H9 (cell line): ENCODE results near the gene INO80B. TPM values are rescaled to one million over a fixed set of nuclear protein-coding genes. Genes with fewer than 3 reads are reported as not detected.

Source experiments
- DNase-seq: peaks from one replicate; pipeline ENCODE4 v3.0.0-alpha.2; 2017
- H2AFZ ChIP-seq: one replicate; pipeline ENCODE4 v1.6.1; 2013; ENCODE audit warnings: mild to moderate bottlenecking, low read length, control low read depth, moderate library complexity
- H2AK5ac ChIP-seq: 2 replicates; pipeline ENCODE4 v1.6.1; 2013; ENCODE audit warnings: low read length, control low read depth, mixed read lengths; ENCODE audit not compliant: insufficient read length
- H2BK120ac ChIP-seq: one replicate; pipeline ENCODE4 v1.6.1; 2013; ENCODE audit warnings: low read depth, mild to moderate bottlenecking, low read length, control low read depth, inconsistent platforms; ENCODE audit not compliant: poor library complexity, severe bottlenecking
- H2BK12ac ChIP-seq: 2 replicates; pipeline ENCODE4 v1.6.1; 2013; ENCODE audit warnings: low read length, control low read depth, mixed read lengths, low read depth; ENCODE audit not compliant: insufficient read length
- H2BK15ac ChIP-seq: 2 replicates; pipeline ENCODE4 v1.6.1; 2013; ENCODE audit warnings: low read depth, low read length, control low read depth
- H2BK20ac ChIP-seq: one replicate; pipeline ENCODE4 v1.6.1; 2013; ENCODE audit warnings: low read depth, mild to moderate bottlenecking, low read length, control low read depth, inconsistent platforms; ENCODE audit not compliant: poor library complexity, severe bottlenecking
- H2BK5ac ChIP-seq: 2 replicates; pipeline ENCODE4 v1.6.1; 2013; ENCODE audit warnings: low read length, control low read depth, mixed read lengths; ENCODE audit not compliant: insufficient read length
- H3K14ac ChIP-seq: 2 replicates; pipeline ENCODE4 v1.6.1; 2013; ENCODE audit warnings: low read length, control low read depth; ENCODE audit not compliant: insufficient read depth
- H3K18ac ChIP-seq: 2 replicates; pipeline ENCODE4 v1.6.1; 2013; ENCODE audit warnings: low read depth, mild to moderate bottlenecking, mixed read lengths, low read length, control low read depth; ENCODE audit not compliant: insufficient read length
- H3K23ac ChIP-seq: 2 replicates; pipeline ENCODE4 v1.6.1; 2013; ENCODE audit warnings: low read length, control low read depth, mixed read lengths, low read depth; ENCODE audit not compliant: insufficient read length
- H3K23me2 ChIP-seq: 2 replicates; pipeline ENCODE4 v1.6.1; 2013; ENCODE audit warnings: low read depth, mild to moderate bottlenecking, mixed read lengths, low read length, control low read depth; ENCODE audit not compliant: insufficient read length, poor library complexity, severe bottlenecking
- H3K27ac ChIP-seq: 2 replicates; pipeline ENCODE4 v1.5.1; 2013; ENCODE audit warnings: low read length, control low read depth, mixed read lengths, low read depth; ENCODE audit not compliant: insufficient read length
- H3K27me3 ChIP-seq: 2 replicates; pipeline ENCODE4 v1.6.1; 2013; ENCODE audit warnings: low read length, control low read depth, inconsistent platforms; ENCODE audit not compliant: insufficient read depth
- H3K4ac ChIP-seq: 2 replicates; pipeline ENCODE4 v1.6.1; 2013; ENCODE audit warnings: low read depth, mild to moderate bottlenecking, control low read depth, inconsistent platforms, low read length, moderate library complexity
- H3K4me1 ChIP-seq: 2 replicates; pipeline ENCODE4 v1.6.1; 2013; ENCODE audit warnings: low read length, control low read depth, inconsistent platforms; ENCODE audit not compliant: insufficient read depth
- H3K4me2 ChIP-seq: 2 replicates; pipeline ENCODE4 v1.6.1; 2013; ENCODE audit warnings: low read length, control low read depth, mixed read lengths; ENCODE audit not compliant: insufficient read length, insufficient read depth
- H3K56ac ChIP-seq: 2 replicates; pipeline ENCODE4 v1.6.1; 2013; ENCODE audit warnings: low read depth, mild to moderate bottlenecking, mixed read lengths, low read length, control low read depth; ENCODE audit not compliant: insufficient read length
- H3K79me1 ChIP-seq: 2 replicates; pipeline ENCODE4 v1.6.1; 2013; ENCODE audit warnings: low read depth, mild to moderate bottlenecking, moderate library complexity, low read length, control low read depth, inconsistent platforms; ENCODE audit not compliant: insufficient read depth, poor library complexity, severe bottlenecking
- H3K79me2 ChIP-seq: 2 replicates; pipeline ENCODE4 v1.6.1; 2013; ENCODE audit warnings: low read length, control low read depth, inconsistent platforms; ENCODE audit not compliant: insufficient read depth
- H3K9ac ChIP-seq: 2 replicates; pipeline ENCODE4 v1.6.1; 2013; ENCODE audit warnings: low read length, control low read depth, mixed read lengths; ENCODE audit not compliant: insufficient read length; ENCODE audit errors: extremely low read depth
- H3K9me3 ChIP-seq: one replicate; pipeline ENCODE4 v1.6.1; 2013; ENCODE audit warnings: low read depth, low read length, inconsistent platforms; ENCODE audit not compliant: control insufficient read depth
- H3T11ph ChIP-seq: one replicate; pipeline ENCODE4 v1.6.1; 2013; ENCODE audit warnings: mild to moderate bottlenecking, low read length, control low read depth, inconsistent platforms
- H4K20me1 ChIP-seq: one replicate; pipeline ENCODE4 v1.6.1; 2013; ENCODE audit not compliant: control insufficient read depth, insufficient read length, insufficient read depth
- H4K5ac ChIP-seq: 2 replicates; pipeline ENCODE4 v1.6.1; 2013; ENCODE audit warnings: low read depth, mild to moderate bottlenecking, mixed read lengths, low read length, control low read depth; ENCODE audit not compliant: insufficient read length
- H4K8ac ChIP-seq: replicated peaks from 2 replicates; pipeline ENCODE4 v1.6.1; 2013; ENCODE audit warnings: low read length, control low read depth, mixed read lengths, low read depth; ENCODE audit not compliant: insufficient read length
- H4K91ac ChIP-seq: 2 replicates; pipeline ENCODE4 v1.6.1; 2013; ENCODE audit warnings: low read depth, mild to moderate bottlenecking, moderate library complexity, mixed read lengths, low read length, control low read depth; ENCODE audit not compliant: insufficient read length
- H3K27ac Mint-ChIP-seq, 3 experiments: 2 replicates in 2 of 3; 3 replicates in 1 of 3; pipeline ENCODE4 v1.8.0; 2020 to 2021; ENCODE audit warnings: mixed read lengths in 3 of 3, mild to moderate bottlenecking in 1 of 3, moderate library complexity in 1 of 3
- H3K27me3 Mint-ChIP-seq: 2 replicates; pipeline ENCODE4 v1.8.0; 2021; ENCODE audit warnings: low read depth, mild to moderate bottlenecking, moderate library complexity, mixed read lengths
- H3K36me3 Mint-ChIP-seq, 3 experiments: 2 replicates in 2 of 3; 3 replicates in 1 of 3; pipeline ENCODE4 v1.8.0; 2020 to 2021; ENCODE audit warnings: low read depth in 3 of 3, mixed read lengths in 3 of 3; ENCODE audit not compliant: insufficient read depth in 1 of 3
- H3K4me1 Mint-ChIP-seq, 2 experiments: 2 replicates each; pipeline ENCODE4 v1.8.0; 2020; ENCODE audit warnings: mixed read lengths in 2 of 2
- H3K4me3 Mint-ChIP-seq, 2 experiments: 2 replicates in 1 of 2; 3 replicates in 1 of 2; pipeline ENCODE4 v1.8.0; 2020 to 2021; ENCODE audit warnings: mild to moderate bottlenecking in 2 of 2, mixed read lengths in 2 of 2, moderate library complexity in 1 of 2
- H3K9me3 Mint-ChIP-seq, 2 experiments: 2 replicates in 1 of 2; 3 replicates in 1 of 2; pipeline ENCODE4 v1.8.0; 2020; ENCODE audit warnings: mild to moderate bottlenecking in 2 of 2, mixed read lengths in 2 of 2, moderate library complexity in 1 of 2
- CTCF ChIP-seq: fragments of 200-600 bp; sonication (generic); conservative IDR thresholded peaks from 3 replicates; pipeline ENCODE4 v1.8.0; 2021; ENCODE audit warnings: antibody characterized with exemption, mild to moderate bottlenecking
- WGBS: extraction: QIAGEN DNeasy Blood & Tissue Kit; methylation state at CpG from one replicate; pipeline ENCODE4 v1.1.7; 2013; ENCODE audit warnings: missing lambda C conversion rate, low lambda C conversion rate, mixed read lengths; ENCODE audit not compliant: insufficient read length; ENCODE audit errors: extremely low coverage; 5-methylcytosine and 5-hydroxymethylcytosine counted together
- total RNA-seq: library from RNA; stranded (reverse); gene quantifications from 2 replicates; pipeline ENCODE4 v1.2.1, GENCODE V29; 2021

INO80B gene
- total RNA-seq, 1 experiment from 2014 or later: 17.6 TPM

GRCh38 chr2:74414881-74415761 lies 39.8 kb upstream of the INO80B start:
- no peak overlapping the region for H3T11ph ChIP-seq
- H3K23me2 ChIP-seq: no peaks in the 10 kb centered on the region
- peaks cover 17% of the 10 kb centered on the region for H3K27me3 Mint-ChIP-seq
- H3K4ac ChIP-seq: no peak overlapping the region
- no peak overlapping the region for H2BK20ac ChIP-seq
- no peak overlapping the region for H2BK15ac ChIP-seq
- H2AK5ac ChIP-seq: no peak overlapping the region
- H3K4me1 Mint-ChIP-seq: peaks cover 0 to 14% of the 10 kb centered on the region in 2 experiments; a peak in 2 of 4 replicates
- no peak overlapping the region for H4K5ac ChIP-seq
- H3K18ac ChIP-seq: no peak overlapping the region
- no peak overlapping the region for H3K4me3 Mint-ChIP-seq
- H2BK12ac ChIP-seq: no peak overlapping the region
- H3K36me3 Mint-ChIP-seq: no peaks in the 10 kb centered on the region; a peak in 1 of 7 replicates
- no peak overlapping the region for H3K4me2 ChIP-seq
- no peak overlapping the region for H3K27ac ChIP-seq
- no peaks in the 10 kb centered on the region for H3K9me3 ChIP-seq
- no CpG with 5 or more reads among the region's 66 CpGs for WGBS
- no peak overlapping the region for H3K9ac ChIP-seq
- no peak overlapping the region for H3K27ac Mint-ChIP-seq
- H2BK120ac ChIP-seq: no peak overlapping the region
- H3K79me2 ChIP-seq: no peaks in the 10 kb centered on the region
- no peaks in the 10 kb centered on the region for H3K79me1 ChIP-seq
- no peaks in the 10 kb centered on the region for H3K27me3 ChIP-seq
- H3K4me1 ChIP-seq: no peaks in the 10 kb centered on the region
- H3K23ac ChIP-seq: no peak overlapping the region
- no peak for TF ChIP-seq CTCF
- H2AFZ ChIP-seq: no peak overlapping the region
- H4K8ac ChIP-seq: no peak overlapping the region
- no peak overlapping the region for H2BK5ac ChIP-seq
- H4K91ac ChIP-seq: no peak overlapping the region
- H3K56ac ChIP-seq: no peak overlapping the region
- no peaks in the 10 kb centered on the region for H3K9me3 Mint-ChIP-seq
- DNase-seq: no peak
- H3K14ac ChIP-seq: no peak overlapping the region
- H4K20me1 ChIP-seq: no peaks in the 10 kb centered on the region
